GM12892 (cell line): ENCODE results near the gene PARP3.

Experiments used
- POLR2A ChIP-seq: IDR thresholded peaks from 2 replicates; pipeline ENCODE4 v1.6.1; 2011; ENCODE audit warnings: low read depth, low read length, control low read depth
- POLR2AphosphoS5 ChIP-seq: IDR thresholded peaks from 2 replicates; pipeline ENCODE4 v1.6.1; 2011; ENCODE audit warnings: low read depth, low read length, control low read depth
- TAF1 ChIP-seq: IDR thresholded peaks from 2 replicates; pipeline ENCODE4 v1.6.1; 2011; ENCODE audit warnings: low read depth, mild to moderate bottlenecking, control low read depth, low read length, borderline replicate concordance

- TF ChIP-seq POLR2AphosphoS5 = no peak
- TF ChIP-seq POLR2A = no peak
- no peak for TF ChIP-seq TAF1
These were observed 55.0 kb downstream of the PARP3 start for GRCh38 chr3:51997172-51997571.
